ENCODE measurements around the gene HHIP.
"Not testable (repeated sequence)": the region's sequence is repeated elsewhere in the genome, so short reads cannot be mapped to it uniquely, and the experiment has no call there.

HHIP gene

GRCh38 chr4:144748814-144749555 lies 103.0 kb downstream of the HHIP start:
- no peak for DNase-seq (ENCODE audit: low read depth)

- DNase-seq (ENCODE audit: low read depth) = no peak
Measured at GRCh38 chr4:144750348-144750747, 104.4 kb downstream of the HHIP start.

GRCh38 chr4:144754562-144755410 lies 108.8 kb downstream of the HHIP start:
- DNase-seq (ENCODE audit: low read depth) = no peak

GRCh38 chr4:144757969-144758368 lies 112.0 kb downstream of the HHIP start:
- no peak for DNase-seq (ENCODE audit: low read depth)

- DNase-seq (ENCODE audit: low read depth) = not testable (repeated sequence)
Measured at GRCh38 chr4:144768809-144769208, 122.9 kb downstream of the HHIP start.

GRCh38 chr4:144778364-144778763 lies 132.4 kb downstream of the HHIP start:
- no peak for DNase-seq (ENCODE audit: low read depth)

- no peak for DNase-seq (ENCODE audit: low read depth)
Measured at GRCh38 chr4:144782345-144782744, 136.4 kb downstream of the HHIP start.

GRCh38 chr4:144785961-144786360 lies 140.0 kb downstream of the HHIP start:
- DNase-seq (ENCODE audit: low read depth) = no peak

- DNase-seq (ENCODE audit: low read depth) = no peak
Measured at GRCh38 chr4:144787365-144788258, 141.7 kb downstream of the HHIP start.

GRCh38 chr4:144788469-144788868 lies 142.5 kb downstream of the HHIP start:
- DNase-seq (ENCODE audit: low read depth) = no peak

- not testable (repeated sequence) for DNase-seq (ENCODE audit: low read depth)
Measured at GRCh38 chr4:144791933-144792332, 146.0 kb downstream of the HHIP start.

All from T follicular helper cell (primary cell).